NCI-H2227 (cell line): ENCODE results near the gene FBXL7.

Source experiments
- DNase-seq: peaks from one replicate; lab custom pipeline; 2025; ENCODE audit not compliant: unreplicated experiment; lab: John Stamatoyannopoulos, UW

The FBXL7 gene

DNA sequence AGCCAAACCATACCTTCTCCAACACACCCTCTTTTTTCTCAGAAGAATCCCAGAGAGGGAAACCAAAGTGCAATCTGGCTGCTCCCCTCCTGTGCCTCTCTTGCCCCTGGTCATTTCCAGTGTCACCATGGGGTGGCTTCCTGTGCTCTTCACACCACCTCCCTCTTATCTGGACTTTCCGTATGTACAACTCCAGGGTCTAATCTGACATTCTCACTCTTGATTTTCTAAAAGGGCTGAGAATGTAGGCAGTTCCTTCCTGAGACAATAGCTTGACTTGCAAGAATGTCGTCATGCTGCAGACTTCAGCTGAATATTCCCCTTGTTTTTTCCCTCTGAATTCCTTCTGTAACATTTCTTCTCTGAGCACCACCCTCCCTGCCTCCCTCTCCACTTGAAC lies 110.2 kb downstream of the FBXL7 start:
- DNase-seq: no peak

DNA sequence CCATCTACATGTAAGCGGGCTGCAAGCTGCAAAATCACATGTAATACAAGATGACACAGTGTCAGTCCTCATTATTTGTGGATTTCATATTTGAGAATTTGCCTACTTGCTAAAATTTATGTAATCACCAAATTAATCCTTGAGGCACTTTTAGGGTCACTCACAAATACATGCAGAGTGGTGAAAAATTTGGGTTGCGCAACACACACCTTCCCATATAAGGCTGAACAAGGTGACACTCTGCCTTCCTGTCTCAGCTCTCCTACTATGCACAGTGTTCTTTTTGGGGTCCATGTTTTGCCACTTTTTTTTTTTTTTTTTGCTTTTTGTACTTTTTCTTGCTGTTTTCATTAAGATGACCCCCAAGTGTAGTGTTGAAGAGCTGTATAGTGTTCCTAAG lies 111.0 kb downstream of the FBXL7 start:
- DNase-seq: no peak

DNA sequence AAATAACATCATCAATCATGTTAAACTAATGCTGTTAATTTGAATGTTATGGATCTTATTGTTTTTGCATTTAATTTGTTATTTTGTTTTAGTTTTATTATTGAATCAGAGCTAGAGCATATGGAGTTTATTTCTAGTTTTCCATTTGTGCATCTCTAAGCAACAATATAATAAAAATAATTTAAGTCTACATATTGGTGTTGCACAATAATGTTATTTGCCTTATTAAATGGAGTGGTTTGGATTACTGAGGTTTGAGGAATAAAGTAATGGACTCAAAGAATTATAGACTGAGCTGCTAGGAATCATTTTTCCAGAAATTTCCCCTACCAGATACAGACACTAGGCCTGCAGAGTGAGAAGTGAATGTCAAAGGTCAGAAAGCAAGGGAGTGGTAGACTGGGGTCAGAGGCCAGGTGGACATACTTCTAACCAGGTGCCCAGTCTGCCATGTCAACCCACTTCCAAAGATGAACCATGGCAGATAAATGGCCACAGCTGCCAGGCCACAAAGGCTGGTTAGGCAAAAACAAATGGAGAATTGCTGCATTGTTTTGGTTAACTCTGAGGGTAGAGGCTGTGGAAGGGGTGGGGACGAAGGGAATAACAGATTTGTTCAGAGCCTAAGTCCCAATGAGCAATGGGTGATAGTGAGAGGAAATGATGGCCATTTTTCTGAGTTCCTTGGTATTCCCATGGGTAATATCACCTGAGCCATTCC lies 113.1 kb downstream of the FBXL7 start:
- DNase-seq: no peak

DNA sequence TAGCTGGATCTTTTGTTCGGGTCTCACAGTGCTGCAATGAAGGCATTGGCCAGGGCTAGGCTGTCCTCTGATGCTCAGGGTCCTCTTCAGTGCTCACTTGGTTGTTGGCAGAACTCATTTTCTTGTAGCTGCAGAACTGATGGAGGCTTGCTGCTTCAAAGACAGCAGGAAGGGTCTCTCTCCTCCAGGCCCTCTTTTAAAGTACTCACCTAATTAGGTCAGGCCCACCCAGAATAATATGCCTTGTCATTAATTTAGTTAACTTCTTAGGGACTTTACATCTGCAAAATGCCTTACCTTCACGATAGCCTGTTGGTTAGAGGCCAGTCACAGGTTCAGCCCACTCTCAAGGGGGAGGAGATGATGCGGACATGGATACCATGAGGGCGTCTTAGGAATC lies 114.7 kb downstream of the FBXL7 start:
- DNase-seq: no peak

DNA sequence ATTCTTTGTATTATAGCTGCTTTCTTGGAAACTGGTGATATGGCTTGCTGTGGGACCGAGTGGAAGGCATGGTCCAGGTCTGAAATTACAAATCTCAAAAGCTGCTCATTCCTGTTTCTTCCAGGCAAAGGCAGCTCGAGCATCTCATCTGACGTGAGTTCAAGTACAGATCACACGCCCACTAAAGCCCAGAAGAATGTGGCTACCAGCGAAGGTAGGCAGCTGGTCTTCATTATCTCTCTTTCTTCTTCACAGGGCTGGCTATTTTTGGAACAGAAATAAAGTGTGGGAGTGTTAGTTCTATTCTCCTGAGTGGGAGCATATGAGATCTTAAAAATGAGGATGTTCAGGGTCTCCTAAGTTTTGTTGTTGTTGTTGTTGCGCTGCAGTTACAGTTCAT lies 115.9 kb downstream of the FBXL7 start:
- DNase-seq: no peak

DNA sequence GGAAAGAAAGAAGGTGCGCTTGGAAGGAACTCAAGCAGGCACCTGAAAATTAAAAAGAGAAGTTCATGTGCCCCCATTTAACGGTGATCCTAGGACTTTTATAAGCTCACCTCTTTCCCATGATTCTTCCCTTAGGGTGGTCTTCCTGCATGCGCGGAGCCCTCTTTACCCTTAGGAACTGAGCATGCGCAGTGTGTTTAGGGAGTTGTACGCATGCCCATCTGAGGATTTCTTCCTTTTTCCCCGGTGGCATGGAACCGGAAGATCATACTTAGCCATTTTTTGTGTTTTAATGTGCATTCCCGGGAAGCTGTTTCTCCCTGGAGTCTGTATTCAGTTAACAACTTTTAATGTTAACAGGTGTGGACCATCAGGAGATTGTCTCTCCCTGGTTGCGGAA lies 119.0 kb downstream of the FBXL7 start:
- no peak for DNase-seq

DNA sequence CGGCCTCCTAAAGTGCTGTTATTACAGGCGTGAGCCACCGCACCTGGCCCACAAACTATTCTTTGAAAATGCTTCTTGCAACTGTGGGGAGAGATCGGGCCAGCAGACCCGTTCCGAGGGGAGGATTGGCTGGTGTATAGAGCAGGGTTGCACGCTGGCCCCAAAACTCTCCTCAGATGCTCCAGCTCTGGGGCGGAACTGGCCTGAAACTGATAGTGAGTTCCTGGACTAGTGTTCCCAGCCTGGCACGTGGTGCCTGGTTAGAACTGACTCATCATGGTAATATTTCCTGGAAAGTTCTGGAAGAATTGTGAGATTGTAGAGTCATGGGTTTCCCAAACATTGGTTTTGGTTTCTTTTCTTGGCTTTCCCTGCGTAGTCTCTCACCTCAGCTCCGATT lies 120.5 kb downstream of the FBXL7 start:
- no peak for DNase-seq

DNA sequence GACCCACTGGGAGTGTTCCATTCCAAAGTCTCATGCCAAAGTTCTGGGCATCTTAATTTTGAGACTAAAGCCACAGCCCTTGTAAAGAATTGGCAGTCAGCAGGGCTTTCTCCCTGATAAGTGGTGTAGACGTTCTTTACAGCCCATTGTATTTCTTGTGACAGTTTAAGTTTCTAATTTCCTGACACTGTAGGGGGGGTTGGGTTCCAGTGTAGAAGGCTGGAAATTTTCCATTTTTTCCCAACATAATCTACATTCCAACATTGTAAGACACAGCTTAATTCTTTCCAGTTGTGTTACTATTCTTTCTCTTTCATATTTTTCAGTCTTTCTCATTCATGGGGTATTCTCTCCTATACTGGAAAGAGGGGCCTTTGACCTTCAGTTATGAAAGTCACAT lies 121.1 kb downstream of the FBXL7 start:
- no peak for DNase-seq

DNA sequence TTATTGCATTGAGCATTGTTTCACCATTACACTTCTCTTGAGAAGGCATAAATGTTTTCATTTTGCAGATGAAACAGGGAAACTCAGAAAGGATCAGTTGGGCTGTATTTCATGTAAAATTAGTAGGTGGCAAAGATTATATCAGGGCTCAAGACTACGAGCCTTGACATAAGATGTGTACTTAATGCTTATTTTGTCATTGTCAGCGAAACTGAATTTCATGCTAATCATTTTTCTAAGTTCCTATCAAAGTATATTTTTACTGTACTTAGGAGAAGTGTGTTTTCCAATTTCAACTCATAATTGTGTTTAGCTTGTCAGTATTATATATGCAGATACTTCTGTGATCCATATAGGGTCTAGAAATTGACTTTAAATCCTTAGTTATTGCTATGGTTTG lies 123.8 kb downstream of the FBXL7 start:
- no peak for DNase-seq

DNA sequence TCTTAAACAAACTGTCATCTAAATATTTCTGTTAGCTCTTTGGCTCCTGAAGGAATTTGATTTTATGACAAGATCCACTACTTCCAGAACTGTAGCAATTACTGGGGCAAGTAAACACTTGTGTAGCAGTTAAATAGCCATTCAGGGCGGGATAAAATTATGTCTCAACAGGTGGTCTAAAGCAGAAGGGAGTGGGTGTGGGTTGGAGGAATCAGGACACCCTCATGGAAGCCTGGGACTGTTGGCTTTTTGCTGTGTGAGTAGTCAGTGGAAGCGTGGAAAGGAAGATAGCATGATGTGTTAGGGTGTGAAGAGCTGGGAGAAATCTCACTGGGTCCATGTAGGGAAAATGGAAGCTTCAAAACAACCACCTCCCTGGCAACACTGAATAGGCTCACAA lies 127.1 kb downstream of the FBXL7 start:
- DNase-seq: no peak

DNA sequence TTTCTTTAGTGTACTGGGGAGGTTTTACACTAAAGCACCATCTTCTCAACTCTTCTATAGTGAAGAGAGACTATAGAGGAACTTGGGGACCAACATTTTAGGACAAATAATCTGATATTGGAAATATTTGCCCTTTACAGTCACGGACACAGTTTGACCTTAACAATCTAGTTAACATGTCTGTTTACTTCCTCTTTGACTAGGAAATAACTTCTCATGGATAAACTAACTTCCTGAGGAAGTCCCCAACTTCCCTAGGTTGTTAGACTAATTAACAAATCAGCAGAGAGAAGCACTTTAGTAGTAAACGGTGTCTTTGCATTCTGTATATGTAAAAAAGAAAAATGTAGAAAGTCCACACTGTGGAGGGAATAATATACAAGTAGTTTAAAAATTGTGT lies 127.7 kb downstream of the FBXL7 start:
- no peak for DNase-seq

DNA sequence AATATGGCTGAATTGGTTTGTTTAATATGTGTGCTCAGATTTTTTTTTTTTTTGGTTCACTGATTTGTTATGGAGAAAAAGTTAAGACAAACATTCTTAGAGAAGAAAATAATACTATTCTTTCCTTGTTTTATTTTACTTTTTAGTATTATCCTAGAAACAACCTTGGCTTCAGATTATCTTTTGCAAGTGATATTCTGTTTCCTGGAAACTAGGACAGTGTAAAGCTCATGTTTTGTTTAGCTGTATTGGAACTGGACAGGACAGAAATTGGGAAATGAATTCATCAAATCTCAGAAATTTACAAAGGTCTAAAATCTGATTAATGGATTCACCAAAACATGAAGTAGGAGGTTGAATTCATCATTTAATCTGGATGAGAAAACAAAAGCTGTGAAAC lies 130.5 kb downstream of the FBXL7 start:
- no peak for DNase-seq

DNA sequence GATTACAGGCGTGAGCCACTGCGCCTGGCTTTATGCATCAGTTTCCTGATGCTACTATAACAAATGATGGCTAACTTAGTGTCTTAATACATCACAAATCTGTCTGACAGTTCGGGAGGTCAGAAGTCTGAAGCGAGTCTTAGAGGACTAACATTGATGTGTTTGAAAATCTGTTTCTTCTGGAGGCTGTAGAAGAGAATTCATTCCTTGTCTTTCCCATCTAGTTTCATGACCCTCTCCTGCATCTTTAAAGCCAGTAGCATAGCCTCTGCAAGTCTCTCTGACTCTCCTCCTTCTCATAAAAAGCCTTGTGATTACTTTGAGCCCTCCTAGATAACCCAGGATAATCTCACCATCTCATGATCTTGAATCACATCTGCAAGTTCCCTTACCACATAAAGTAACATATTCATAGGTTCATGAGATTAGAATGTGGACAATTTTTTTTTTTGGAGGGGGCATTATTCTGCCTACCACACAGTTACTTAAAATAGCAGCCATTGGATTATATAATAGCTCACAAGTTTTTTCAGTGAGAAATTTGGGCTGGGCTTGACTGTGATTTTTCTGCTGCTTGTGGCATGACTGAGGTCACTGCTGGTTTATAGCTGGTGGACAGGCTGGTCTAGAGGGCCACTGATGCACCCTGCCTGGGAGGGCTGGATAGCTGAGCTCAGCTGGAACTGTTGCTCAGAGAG lies 134.8 kb downstream of the FBXL7 start:
- no peak for DNase-seq

DNA sequence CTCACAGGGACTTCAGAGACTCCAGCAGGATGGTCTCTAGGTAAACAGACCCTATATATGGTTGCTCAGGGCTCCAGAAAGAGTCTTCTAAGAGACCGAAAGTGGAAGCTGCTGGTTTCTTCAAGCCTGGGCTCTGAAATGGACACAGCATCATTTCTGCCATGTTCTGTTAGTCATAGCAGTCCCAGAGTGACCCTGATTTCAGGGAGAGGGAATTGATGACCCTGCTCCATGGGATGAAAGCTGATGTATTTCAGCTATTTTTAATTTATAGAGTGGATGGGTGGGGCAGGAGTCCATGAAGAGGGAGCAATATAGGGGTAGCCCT lies 135.3 kb downstream of the FBXL7 start:
- DNase-seq: no peak

DNA sequence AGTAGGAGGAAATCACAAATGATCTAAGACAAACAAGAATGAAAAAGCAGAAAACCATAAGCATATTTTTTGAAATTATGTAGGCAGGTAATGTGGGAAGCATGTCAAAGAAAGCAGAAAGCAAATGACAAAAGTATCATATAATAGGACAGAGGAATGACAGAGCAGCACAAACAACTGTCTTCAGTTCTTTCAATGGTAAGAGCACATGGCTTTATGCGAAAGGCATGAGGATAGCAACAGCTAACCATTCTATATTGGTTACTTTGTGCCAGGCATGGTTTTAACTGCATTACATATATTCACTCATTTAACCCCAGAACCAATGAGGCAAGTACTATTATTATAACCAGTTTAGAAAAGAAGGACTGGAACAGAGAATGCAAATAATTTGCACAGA lies 137.4 kb downstream of the FBXL7 start:
- DNase-seq: no peak

DNA sequence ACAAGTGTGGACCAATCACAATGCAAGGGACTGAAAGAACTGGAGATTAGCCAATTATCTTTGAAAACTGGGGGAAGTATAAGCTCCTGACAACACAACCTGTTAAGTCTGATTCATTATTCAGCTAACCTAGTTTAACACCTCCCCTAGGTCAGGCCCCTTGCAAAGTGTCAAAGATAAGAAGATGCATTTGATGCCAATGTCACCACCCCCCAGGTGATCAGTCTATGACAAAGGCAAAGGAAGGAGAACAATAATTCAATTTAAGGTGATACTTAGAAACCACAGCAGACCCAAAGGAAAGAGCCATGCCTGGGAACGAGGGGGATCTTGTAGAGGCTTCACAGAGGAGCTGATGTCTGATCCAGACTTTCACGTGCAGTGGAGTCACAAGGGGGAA lies 137.9 kb downstream of the FBXL7 start:
- DNase-seq: no peak

DNA sequence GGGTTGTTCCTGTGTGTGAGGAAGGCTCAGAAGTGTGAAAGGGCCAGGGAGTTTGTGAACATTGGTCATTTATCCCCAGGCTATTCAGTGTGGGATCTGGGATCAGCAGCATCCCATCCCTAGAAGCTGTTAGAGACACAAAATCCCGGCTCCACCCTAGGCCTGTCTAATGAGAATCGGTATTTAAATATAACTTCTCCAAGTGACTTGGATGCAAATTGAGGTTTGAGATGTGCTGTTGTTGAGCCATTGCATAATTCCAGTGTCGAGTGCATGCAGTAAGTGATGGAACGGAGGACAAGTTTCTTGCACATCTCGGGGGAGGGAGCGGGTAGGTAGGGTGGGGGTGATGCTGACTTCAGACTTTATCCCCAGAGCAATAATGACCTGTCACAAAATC lies 138.3 kb downstream of the FBXL7 start:
- no peak for DNase-seq

DNA sequence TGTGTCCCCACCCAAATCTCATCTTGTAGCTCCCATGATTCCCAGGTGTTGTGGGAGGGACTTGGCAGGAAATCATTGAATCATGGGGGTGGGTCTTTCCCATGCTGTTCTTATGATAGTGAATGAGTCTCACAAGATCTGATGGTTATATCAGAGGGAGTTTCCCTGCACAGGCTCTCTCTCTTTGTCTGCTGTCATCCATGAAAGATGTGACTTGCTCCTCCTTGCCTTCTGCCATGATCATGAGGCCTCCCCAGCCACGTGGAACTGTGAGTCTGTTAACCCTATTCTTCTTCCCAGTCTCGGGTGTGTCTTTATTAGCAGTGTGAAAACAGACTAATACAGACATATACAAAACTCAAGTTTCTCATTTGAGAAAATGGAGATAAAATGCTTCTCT lies 139.3 kb downstream of the FBXL7 start:
- DNase-seq: no peak

DNA sequence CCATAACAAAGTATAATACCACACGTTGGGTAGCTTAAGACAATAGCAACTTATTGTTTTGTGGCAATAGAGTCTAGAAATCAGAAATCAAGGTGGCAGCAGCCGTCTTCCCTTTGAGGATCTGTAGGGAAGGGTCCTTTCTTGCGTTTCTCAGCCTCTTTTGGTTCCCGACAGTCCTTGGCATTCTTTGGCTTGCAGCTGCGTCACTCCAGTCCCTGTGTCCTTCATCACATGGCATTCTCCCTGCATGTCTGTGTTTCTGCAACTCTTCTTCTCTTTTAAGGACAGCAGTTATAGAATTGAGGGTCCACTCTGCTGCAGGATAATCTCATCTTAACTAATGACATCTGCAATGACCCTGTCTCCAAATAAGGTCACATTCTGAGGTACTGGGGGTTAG lies 140.1 kb downstream of the FBXL7 start:
- DNase-seq: no peak

DNA sequence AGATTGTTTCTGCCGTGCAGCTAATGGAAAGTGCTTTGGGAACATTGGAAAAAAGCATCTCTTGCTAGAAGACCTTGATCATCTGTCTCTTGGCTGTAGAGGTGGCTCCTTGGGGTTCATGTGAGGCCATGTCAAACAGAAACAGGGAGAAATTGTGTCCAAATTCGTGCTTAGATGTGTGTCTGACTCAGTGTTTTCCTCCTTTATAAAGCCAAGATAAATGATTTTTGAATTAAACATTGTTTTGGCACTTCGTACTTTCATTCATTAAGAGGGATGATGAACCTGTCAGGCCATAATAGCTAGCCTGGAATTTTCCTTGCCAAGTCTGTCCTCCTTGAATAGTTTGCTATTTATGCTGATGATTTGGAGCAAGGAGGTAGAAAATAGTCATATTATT lies 143.8 kb downstream of the FBXL7 start:
- DNase-seq: no peak

DNA sequence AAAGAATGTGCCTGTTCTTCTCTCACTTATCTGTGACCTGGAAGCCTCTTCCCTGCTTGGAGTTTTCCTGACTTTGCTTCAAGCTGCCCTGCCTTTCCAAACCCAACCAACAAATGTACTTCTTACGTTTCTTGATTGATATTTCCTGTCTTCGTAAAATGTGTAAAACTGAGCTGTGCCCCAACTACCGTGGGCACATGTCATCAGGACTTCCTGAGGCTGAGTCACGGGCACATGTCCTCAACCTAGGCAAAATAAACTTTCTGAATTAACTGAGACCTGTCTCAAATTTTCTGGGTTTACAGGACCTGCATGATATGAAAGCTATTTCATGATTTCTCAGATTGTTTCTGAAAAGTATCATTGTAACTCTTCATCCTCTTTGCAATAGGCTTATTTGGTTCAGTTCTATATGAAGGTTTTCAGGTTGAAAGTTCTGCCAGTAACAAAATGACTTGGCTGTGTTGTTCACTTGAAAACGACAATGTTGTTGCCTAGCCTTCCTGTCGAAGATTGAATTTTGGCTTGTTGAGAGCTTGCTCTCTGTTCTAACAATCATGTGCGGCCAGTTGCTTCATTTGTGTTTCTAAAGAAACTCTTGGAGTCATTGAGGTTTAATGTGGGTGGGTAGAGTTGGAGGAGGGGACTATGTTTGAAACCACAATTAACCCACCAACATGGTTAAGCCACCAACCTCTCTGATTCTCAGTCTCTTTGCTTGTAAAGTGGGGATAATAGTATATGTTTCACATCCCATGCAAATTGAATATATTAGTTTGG lies 145.6 kb downstream of the FBXL7 start:
- DNase-seq: no peak

DNA sequence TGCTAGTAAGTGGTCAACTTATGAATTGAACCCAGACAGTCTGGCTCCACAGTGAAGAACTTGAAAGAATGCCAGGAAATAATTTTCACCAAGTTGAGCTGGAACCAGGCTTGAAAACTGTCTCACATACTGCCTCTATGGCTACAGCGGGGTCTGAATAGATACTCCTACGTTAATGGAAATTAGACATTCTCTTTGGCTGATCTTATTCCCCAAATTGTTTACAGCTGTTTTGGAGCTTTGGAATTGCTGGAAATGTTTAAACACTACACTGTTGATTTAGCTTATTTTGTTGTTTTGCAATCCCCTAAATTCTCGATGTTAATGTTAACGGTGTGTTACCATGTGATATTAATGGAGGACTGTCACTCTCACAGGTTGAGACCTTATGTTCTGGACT lies 146.4 kb downstream of the FBXL7 start:
- DNase-seq: no peak
